ENCODE measurements around the gene PLAU.

DNA sequence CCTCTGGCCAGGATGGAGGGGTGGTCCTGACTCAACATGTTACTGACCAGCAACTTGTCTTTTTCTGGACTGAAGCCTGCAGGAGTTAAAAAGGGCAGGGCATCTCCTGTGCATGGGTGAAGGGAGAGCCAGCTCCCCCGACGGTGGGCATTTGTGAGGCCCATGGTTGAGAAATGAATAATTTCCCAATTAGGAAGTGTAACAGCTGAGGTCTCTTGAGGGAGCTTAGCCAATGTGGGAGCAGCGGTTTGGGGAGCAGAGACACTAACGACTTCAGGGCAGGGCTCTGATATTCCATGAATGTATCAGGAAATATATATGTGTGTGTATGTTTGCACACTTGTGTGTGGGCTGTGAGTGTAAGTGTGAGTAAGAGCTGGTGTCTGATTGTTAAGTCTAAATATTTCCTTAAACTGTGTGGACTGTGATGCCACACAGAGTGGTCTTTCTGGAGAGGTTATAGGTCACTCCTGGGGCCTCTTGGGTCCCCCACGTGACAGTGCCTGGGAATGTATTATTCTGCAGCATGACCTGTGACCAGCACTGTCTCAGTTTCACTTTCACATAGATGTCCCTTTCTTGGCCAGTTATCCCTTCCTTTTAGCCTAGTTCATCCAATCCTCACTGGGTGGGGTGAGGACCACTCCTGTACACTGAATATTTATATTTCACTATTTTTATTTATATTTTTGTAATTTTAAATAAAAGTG lies 6.0 kb downstream of the PLAU start:
- TF ChIP-seq, protein P1, sequence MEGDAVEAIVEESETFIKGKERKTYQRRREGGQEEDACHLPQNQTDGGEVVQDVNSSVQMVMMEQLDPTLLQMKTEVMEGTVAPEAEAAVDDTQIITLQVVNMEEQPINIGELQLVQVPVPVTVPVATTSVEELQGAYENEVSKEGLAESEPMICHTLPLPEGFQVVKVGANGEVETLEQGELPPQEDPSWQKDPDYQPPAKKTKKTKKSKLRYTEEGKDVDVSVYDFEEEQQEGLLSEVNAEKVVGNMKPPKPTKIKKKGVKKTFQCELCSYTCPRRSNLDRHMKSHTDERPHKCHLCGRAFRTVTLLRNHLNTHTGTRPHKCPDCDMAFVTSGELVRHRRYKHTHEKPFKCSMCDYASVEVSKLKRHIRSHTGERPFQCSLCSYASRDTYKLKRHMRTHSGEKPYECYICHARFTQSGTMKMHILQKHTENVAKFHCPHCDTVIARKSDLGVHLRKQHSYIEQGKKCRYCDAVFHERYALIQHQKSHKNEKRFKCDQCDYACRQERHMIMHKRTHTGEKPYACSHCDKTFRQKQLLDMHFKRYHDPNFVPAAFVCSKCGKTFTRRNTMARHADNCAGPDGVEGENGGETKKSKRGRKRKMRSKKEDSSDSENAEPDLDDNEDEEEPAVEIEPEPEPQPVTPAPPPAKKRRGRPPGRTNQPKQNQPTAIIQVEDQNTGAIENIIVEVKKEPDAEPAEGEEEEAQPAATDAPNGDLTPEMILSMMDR (conservative IDR thresholded peaks at IDR 0.05; ENCODE audit: low read length): no peak
- TF ChIP-seq EZH2phosphoT487 (IDR thresholded peaks at IDR 0.05; ENCODE audit: borderline replicate concordance, low read depth, low read length): no peak

Measured in OCI-LY7 (cell line).